NCI-H1092 (cell line): ENCODE results near the gene CHMP6.

Experiments
- DNase-seq: peaks from one replicate; lab custom pipeline; 2025; lab: John Stamatoyannopoulos, UW

The CHMP6 gene

DNA sequence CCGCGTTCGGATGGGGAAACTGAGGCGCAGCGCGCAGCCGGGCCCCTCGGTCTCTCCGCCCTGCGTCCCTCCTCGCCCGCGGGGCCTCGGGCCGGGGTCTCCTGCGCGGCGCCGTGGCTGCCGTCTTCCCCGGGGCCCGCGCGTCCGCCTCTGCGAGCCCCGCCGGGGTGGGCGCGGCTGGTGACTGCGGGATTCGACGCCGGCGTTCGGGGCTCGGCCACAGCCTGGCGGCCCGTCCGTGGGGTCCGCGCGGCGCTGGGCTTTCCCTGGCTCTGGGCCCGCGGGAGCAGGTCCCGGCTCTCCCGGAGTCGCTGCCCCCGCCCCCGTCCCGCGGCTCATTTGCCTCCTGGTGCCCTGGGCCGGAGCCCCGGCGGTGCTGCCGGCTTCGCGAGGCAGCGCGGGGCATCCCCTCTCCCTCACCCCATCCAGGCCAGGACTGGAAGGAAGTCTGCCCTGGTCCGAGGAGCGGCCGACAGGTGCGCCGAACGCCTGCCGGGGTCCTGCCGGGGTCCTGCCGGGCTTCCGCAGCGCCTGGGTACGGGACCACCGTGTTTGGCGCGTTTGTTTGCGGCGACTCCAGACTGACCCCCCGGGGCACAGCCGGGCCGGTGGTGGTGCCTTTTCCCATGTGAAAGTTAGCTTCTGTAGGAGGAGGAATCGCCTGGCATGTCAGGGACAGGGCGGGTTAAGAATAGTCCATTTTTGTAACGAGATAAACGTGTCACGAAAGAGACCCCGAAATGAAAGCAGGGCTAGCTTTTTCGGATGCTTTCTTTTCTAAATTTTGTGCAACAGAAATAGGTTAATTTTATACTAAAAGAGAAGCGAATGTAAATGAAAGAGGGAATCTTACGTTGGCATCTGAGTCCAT is 671 bp downstream of the CHMP6 start:
- DNase-seq, result no peak

DNA sequence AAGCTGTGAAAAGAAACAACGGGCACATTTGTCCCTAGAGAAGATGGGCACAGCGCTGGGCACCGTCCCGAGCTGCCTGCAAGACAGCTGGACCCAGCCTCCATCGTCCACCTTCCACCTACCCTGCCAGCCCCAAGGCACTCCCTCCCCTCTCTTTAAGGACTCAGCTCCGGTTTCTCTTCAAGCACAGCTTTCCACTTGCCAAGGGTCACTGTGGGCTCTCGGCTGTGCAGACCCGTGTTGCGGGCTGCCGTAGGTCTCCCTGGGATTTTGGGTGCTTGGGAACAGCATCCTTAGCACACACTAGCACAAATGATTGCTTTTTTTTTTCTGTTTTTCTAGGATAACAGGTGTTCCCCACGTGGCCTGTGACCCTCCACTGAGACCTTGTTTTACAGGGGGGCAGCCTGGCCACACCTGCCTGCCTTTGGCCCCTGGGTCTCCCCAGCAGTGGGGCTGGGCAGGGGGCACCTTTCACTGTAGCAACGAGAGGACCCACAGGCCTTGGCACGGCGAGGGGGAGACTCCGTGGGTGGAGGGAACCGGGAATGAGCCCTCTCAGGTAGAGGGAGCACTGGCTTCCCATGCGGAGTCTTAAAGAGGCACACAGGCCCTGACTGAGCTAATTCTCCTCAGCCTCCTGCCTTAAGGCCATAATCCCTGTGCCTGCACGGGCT is 1.4 kb downstream of the CHMP6 start:
- DNase-seq, result no peak

DNA sequence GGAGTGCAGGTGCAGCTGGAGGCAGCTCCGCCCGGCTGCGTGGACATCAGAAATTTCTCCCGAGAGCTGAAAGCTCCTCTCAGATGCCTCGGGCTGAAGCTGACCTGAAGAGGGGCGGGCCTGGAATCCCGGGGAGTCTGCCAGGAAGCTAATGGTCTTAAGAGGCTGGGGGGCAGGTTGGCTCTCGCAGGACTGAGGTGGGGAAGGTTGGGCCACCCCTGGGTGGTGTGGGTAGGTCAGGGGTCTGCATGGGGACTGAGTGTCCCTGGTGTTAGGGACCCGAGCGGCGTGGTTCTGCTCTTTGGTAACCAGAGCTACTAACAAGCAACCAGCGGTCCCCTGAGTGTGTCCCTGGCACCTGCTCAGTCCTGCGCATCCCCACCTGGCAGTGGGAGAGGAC is 3.5 kb downstream of the CHMP6 start:
- DNase-seq, result no peak

DNA sequence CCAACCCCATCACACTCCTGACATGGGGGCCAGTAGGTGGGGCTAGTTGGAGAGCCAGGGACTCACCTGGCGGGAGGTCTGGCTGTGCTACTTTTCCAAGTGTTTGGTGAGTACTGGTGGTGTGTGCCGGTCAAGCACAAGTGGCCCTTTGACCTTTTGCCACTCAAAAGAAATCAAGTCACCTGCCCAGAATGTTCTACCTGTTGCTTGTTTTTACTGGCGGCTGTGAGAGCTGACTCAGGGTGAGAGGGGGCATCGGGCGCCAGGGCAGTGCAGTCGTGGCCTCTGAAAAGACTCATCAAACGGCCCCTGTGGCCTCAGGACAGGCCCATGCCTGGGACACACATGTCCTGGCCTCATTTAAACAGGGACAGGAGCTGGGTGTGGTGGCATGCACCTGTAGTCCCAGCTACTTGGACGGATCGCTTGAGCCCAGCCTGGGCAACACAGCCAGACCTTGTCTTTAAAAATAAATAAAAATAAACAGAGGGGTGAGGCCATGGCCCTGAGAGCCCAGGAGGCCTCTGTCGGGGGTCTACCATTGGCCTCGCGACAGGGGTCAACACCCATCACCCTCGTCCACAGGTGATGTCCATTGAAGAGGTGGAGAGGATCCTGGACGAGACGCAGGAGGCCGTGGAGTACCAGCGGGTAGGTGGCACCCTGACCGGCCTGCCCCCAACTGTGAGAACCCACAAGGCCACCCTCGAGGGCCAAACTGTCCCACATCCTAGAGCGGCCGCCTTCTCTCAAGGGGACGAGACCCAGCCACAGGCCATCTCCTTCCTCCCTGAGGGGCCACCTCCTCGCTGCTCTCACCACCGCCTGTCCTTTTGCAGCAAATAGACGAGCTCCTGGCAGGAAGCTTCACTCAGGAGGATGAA is 5.0 kb downstream of the CHMP6 start:
- no peak for DNase-seq

DNA sequence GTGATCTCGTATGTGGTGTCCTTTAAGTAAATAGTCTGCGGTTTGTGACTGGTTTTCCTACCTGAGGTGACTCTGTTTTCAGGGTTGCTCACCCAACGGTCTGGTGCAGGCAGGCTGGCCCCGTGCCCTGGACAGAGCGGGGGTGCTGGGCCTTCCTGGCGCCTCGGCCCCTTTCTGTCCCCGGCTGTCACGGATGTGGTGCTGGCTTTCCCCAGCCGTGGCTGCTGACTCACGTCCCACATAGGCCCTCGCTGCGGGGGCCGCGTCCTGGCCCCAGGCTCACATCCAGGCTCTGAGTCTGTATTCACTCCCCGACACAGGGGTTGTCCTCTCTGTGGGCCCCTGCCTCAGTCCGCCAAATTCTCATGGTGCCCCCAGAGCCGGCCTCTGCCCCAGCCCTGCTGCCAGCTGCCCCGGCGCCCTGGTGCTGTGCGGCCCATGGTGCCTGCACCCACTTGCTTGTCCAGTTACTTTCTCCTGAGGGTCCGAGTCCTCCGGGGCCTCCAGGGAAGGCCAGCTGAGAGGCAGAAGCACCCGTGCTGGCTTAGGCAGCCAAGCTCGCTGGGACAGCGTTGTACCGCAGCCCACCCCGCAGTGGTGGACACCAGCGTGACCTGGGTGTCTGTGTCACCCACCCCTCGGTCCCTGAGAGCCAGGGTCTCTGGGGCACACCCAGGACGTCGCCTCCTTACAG is 5.9 kb downstream of the CHMP6 start:
- no peak for DNase-seq

DNA sequence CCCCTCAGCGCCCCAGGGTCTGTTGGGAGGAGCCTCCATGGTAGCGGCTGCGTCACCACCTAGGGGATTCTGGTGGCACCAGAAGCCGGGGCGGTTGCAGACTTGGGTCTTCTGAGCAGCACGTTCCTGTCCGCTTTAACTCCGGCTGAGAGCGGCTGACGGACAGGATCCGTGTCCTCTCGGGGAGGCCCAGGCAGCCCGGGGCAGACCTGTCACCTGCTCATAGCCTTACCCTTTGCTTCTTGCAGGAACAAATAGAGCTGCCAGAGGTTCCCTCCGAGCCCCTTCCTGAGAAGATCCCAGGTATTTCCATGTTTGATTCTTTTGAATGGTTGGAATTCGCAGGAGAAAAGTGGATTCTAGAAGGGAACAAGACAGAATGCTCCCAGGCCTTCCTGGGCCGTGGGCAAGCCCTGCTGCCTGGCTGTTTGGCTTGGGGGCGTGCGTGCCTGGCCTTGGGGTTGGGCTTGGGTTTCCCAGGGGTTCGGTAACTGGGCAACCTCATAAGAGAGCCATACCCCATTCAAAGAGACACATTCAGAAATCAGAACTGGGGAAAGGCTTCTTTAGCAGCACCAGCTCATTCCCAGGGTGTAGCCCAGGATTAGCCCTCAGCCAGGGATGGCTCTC is 6.6 kb downstream of the CHMP6 start:
- DNase-seq, result no peak

DNA sequence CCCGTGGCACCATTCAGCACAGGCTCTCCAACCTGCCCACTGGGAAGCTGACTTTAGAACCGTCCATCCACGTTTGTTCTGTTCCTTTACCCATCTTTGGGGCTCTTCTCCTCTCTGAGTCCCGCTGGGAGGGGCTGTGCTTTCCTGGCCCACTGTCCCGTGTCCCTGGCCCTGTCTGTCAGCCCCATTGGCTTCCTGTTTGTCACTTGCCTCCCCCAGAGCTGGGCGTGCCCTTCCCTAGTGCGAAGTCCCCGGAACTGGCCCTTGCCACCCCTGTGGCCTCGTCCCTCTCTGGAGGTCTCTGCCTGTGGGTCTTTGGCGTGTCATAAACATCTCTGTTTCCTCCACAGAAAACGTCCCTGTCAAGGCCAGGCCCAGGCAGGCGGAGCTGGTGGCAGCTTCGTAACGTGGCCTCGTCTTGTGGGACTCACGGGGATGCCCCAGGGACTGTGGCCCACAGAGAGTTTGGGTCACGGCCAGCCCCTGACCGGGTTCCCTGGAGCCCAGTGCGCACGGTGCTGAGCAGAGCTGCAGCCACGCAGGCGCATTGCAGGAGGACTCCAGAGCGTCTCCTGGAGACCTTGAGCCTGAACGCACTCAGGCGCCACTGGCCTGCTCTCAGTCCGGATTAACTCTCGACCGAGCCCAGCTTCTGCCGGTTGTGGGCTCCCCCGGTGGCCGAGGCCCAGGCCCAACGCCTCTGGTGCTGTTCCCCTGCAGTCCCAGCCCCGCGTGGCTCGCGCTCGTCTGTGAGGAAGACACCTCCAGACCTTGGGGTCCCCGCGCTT is 7.3 kb downstream of the CHMP6 start:
- DNase-seq, result no peak

DNA sequence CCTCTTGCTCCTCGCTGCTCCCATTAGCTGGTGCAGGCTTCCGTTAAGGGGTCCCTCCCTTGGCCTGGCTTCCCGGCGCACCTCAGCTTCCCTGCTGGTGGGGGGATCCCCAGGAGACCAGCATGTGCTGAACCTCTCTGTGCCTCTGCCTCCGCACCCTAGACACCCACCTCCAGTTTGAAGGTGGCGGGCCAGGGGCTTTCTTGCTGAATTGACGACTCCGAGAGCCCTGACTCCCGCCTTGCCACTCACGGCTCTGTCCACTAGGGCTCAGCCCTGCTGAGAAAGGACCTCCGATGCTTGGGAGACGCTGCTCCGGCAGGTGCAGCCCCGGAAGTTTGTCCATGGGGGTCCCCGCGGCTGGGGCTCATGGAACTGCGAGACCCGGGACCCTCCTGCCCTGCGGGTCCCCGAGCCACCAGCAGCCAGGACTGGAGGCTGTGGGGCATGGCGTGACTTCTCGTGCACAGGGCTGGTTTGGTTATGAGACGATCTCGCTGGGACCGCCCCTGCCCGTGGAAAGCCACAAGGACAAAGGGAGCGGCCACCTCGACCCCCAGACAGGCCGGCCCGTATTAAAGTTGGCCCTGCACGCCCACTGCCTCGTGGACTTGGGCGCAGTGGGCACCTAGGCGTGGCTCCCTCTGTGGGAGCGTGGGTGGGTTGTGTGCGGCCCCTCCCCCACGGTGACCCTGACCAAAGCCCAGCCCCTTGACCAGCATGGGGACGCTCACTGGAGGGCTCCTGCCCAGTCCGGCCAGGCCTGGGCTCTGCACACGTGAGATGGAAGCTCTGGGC is 8.1 kb downstream of the CHMP6 start:
- no peak for DNase-seq

DNA sequence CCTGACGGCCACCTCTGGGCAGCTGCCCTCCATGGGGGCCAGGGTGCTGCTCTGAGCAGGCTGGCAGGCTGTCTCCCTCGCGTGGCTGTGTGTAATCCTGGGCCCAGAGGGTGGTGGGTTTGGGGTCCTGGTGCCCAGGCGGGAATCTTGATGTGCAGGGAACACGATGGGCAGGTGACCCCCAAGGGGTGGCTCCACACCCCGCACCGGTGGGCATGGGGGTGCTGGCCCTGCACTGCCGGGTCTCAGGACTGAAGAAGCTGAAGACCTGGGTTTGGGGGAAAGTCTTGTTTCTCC is 8.6 kb downstream of the CHMP6 start:
- DNase-seq, result no peak

DNA sequence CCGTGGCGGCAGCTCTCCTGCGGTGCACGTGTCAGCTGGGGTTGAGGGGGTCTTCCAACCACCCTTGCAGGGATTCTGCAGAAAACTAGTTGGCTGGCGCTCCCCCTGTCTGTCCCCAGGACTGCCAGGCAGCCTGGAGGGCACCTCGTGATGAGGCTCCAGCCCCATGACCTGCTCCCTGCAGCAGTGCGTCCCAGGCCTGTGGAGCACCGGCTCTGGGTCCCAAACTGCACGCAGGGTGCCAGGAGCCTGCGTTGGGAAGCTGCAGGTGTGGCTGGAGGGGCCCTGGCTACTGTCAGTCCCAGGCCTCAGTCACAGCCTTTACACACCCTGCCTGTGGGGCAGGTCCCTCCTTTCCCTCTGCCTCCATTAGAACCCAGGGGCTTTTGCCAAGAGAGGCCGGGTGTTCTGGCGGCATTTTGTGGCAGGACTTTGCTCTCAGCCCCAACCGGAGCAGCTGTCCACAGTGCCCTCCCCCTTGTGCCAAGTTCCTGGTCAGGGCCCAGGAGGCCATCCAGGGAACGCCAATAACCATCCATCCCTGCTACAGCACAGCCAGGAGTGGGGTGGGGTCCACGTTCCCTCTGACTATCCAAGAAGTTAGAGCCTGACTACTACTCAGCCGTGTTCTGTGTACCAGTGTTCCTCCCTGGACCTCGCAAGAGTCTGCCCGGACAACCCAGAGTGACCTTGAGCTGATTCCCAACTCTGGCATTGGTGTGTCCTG is 9.2 kb downstream of the CHMP6 start:
- DNase-seq, result no peak

DNA sequence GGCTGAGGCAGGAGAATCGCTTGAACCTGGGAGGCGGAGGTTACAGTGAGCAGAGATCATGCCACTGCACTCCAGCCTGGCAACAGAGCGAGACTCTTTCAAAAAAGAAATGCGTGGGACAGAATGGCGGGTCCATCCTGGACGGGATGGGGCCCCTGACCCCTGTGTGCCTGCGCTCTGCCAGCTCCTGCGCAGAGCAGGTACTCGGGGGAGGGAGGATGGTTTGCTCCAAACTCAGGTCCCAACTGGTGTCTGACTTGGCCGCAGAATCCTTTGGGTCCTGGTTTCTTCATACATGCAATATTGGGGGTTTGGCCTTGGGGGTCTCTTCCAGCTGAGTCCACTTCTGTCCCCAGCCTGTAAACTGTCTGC is 10.4 kb downstream of the CHMP6 start:
- no peak for DNase-seq

DNA sequence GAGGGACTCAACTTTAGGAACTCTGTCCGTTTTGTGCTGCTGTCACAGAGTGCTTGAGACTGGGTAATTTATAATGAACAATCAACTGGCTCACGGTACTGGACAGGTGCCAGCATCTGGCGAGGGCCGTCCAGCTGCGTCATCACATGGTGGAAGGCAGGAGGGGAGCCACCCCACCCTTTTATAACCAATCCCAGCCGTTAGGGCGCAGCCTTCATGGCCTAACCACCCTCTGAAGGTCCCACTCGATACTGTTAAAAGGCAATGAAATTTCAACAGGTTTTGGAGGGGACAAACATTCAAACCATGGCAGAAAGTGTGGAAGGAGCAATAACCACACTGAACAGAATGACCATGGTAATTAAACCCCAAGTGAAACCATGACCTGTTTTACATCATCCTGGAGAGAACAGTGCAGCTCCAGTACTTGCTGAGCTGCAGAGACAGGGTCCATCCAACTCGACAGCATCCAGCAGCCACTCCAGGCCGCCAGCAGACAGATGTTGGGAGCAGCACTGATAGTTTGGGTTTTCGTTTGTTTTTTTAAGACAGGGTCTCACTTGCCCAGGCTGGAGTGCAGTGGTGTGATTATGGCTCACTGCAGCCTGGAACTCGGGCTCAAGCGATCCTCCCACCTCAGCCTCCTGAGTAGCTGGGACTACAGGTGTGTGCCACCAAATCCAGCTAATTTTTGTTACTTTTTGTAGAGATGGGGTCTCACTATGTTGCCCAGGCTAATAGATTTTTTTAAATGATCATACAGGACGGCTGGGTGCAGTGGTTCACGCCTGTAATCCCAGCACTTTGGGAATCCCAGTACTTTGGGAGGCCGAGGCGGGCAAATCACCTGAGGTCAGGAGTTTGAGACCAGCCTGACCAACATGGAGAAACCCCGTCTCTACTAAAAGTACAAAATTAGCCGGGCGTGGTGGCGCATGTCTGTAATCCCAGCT is 11.0 kb downstream of the CHMP6 start:
- DNase-seq, result peak; percentile 51

DNA sequence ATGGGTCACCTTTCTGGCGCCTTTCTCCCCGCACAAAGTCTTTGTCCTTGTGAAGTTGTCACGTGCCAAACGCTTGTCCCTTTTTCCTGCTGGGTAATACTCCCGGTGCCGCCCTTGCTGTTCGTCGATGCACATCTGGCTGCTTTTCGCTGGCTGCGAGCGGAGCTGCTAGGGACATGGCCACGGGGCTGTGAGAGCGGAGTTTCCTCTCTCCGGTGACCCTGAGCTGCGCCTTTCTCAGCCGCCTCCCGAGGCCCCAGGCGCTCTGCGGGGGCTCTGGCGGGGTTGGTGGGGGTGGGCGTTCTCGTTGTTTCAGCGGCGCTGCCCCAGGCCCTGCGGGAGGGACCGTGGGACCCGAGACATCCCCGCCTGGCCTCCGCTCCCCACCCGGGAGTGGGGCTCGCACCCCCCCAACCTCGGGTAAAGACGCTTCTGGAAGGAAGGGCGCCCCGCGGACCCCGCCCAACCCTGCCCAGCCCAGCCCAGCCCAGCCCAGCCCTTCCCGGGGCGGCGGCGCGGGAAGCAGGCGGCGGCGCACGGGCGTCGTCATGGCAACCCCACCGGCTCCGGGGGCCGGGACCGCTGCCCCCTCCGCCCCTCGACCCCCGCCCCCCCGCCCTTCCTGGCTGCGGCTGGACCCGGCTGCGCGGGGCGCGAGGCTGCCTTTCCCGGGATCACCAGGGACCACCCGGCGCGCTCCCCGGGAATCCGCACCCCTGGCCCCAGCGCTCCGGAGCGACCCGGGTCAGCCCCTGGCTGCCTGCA is 12.3 kb downstream of the CHMP6 start:
- DNase-seq, result no peak

DNA sequence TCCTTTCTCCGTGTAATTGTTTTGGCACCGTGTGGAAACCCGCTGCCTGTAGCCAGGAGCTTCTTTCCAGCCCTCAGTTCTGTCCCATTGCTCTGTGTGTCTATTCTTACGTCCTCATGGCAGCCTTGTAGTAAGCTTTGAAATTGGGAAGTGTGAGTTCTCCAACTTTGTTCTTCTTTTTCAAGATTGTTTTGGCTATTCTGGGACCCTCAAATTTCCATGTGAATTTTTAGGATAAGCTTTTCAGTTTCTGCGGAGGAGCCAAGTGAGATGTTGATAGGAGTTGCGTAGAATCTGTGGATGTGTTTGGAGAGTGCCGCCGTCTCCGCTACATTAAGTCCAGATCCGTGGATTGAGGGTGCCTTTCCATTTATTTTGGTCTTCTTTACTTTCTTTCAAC is 15.2 kb downstream of the CHMP6 start:
- DNase-seq, result no peak

DNA sequence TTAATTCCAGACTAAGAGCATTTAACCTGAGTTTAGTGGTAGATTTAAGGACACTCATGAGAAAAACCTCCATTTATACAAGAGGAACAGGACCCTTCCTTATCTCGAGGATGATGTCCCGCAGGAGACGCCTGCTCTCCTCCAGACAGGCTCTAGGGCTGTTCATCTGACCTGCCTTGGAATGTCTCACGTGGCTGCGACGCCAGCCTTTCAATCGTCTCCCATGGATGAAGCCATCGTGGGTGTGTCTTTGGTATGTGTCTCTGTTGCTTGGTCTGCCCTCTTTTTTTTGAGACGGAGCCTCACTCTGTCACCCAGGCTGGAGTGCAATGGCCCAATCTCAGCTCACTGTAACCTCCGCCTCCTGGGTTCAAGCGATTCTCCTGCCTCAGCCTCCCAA is 16.5 kb downstream of the CHMP6 start:
- DNase-seq, result no peak

DNA sequence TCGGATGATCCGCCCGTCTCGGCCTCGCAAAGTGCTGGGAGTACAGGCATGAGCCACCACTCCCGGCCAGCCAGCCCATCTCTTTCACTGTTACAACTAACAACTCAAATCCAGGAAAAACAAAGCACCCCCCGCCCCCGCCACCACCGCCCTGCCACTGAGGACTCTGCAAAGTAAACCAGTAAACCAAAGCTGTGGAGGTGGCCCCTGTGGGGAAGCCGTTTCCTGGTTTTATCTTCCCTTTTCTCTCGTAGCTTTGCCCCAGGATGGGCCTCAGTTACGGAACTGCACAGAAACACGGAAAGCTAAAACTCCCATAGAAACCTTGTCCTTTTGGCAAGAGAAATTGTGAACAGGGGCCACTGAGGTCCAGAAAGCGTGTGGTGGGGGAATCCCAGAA is 17.5 kb downstream of the CHMP6 start:
- no peak for DNase-seq

DNA sequence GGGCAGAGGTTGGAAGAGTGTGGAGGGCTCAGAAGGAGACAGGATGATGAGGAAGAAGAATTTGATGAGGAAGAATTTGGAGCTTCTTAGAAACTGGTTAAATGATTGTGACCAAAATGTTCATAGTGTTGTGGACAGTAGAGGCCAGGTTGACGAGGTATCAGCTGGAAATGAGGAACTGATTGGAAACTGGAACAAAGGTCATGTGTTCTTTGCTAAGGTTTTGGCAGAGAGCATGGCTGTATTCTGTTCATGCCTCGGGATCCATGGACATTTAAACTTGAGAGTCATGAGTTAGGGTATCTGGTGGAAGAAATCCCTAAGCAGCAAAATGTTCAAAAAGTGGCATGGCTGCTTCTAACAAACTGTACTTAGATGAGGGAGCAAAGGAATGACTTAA is 19.3 kb downstream of the CHMP6 start:
- no peak for DNase-seq

DNA sequence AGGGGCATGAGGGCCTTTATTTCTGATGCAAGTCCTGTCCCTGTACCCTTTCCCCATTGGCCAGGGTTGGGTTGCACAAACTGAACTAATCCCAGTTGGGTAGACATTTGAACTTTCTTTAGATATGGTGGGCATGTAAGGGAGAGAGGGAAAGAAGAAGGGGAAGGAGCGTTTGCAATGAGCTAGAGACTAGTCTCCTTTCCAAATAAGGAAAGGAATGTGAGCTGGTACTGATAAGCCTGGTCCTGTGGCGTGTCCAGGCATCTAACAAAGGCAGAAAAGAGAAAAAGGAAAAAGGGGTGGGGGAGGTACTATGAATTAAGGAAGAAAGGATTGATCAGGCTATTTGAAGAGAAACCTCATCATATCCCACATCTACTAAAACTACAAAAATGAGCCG is 20.3 kb downstream of the CHMP6 start:
- DNase-seq, result no peak
